Activated naive CD4-positive, alpha-beta T cell treated with anti-CD3 and anti-CD28 coated beads, Interleukin-2, amount 10 ng/mL, durations not matched to agents 7 days and 5 days (primary cell): ENCODE results near the gene KLLN.
"Not testable (repeated sequence)": the region's sequence is repeated elsewhere in the genome, so short reads cannot be mapped to it uniquely, and the experiment has no call there.

Experiments used
- CTCF ChIA-PET: fragments of 350-600 bp; sonication (Branson Sonifier 250); formaldehyde crosslinking; loops from one replicate; lab custom pipeline; 2021; ENCODE audit warnings: antibody characterized with exemption; lab: Charles Lee
- DNase-seq: peaks from one replicate; pipeline ENCODE4 v3.0.0-alpha.2; 2020
- H3K27ac Mint-ChIP-seq: one replicate; pipeline ENCODE4 v1.8.0; 2021; ENCODE audit warnings: mild to moderate bottlenecking, moderate library complexity, mixed read lengths
- H3K27me3 Mint-ChIP-seq: one replicate; pipeline ENCODE4 v1.8.0; 2021; ENCODE audit warnings: mild to moderate bottlenecking, mixed read lengths
- H3K36me3 Mint-ChIP-seq: one replicate; pipeline ENCODE4 v1.8.0; 2021; ENCODE audit warnings: mixed read lengths
- H3K4me1 Mint-ChIP-seq: one replicate; pipeline ENCODE4 v1.8.0; 2021; ENCODE audit warnings: mixed read lengths
- H3K4me3 Mint-ChIP-seq: one replicate; pipeline ENCODE4 v1.8.0; 2021; ENCODE audit warnings: mild to moderate bottlenecking, moderate library complexity, mixed read lengths
- H3K9me3 Mint-ChIP-seq: one replicate; pipeline ENCODE4 v1.8.0; 2021; ENCODE audit warnings: mixed read lengths

Gene KLLN, protein sequence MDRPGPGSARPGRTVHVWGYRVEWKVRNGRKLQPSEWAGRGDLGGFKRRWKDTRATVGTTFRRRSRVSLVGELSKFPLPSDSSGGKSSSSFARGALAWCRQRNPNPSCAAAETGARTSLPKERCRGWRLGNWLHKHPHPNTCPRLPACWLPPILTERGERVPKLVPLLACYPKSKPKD

DNA sequence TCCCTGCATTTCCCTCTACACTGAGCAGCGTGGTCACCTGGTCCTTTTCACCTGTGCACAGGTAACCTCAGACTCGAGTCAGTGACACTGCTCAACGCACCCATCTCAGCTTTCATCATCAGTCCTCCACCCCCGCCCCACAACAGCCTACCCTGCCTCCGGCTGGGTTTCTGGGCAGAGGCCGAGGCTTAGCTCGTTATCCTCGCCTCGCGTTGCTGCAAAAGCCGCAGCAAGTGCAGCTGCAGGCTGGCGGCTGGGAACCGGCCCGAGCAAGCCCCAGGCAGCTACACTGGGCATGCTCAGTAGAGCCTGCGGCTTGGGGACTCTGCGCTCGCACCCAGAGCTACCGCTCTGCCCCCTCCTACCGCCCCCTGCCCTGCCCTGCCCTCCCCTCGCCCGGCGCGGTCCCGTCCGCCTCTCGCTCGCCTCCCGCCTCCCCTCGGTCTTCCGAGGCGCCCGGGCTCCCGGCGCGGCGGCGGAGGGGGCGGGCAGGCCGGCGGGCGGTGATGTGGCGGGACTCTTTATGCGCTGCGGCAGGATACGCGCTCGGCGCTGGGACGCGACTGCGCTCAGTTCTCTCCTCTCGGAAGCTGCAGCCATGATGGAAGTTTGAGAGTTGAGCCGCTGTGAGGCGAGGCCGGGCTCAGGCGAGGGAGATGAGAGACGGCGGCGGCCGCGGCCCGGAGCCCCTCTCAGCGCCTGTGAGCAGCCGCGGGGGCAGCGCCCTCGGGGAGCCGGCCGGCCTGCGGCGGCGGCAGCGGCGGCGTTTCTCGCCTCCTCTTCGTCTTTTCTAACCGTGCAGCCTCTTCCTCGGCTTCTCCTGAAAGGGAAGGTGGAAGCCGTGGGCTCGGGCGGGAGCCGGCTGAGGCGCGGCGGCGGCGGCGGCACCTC, at the start of gene KLLN, which contains the start of gene PTEN:
Gene KLLN, minus strand, starts transcription at position 481 of the 891 bp plus-strand sequence. CDS start 1,046 bp downstream, outside the sequence.
Gene PTEN, plus strand, starts transcription at position 573 of the 891 bp plus-strand sequence. CDS start 845 bp downstream, outside the sequence.
- Mint-ChIP-seq H3K4me3 (peak within 1 kb of the TSS; percentile 93), H3K27me3 (peaks cover 11% of the 10 kb centered on the region), H3K36me3 (peaks cover 24% of the 10 kb centered on the region), H3K27ac (peak within 1 kb of the TSS; percentile 97), H3K9me3 (no peaks in the 10 kb centered on the region), H3K4me1 (peaks cover 34% of the 10 kb centered on the region)
- DNase-seq, result peak; percentile 85
- CTCF ChIA-PET, result interaction anchor here (1.5 to 7.2 kb wide), 4 partner anchors 13 to 690 kb away, joined by 4 to 52 read pairs (median 10); no protein-coding TSS in a partner anchor

DNA sequence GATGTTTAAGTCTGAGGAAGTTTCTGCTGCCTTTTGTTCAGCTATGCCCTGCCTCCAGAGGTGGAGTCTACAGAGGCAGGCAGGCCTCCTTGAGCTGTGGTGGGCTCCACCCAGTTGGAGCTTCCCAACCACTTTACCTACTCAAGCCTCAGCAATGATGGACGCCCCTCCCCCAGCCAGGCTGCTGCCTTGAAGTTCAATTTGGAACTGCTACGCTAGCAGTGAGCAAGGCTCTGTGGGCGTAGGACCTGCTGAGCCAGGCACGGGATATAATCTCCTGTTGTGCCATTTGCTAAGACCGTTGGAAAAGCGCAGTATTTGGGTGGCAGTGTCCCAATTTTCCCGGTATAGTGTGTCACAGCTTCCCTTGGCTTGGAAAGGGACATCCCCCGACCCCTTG, 40.1 kb upstream of the KLLN start:
- H3K27me3 Mint-ChIP-seq, H3K4me3 Mint-ChIP-seq, DNase-seq, CTCF ChIA-PET, H3K27ac Mint-ChIP-seq: not testable (repeated sequence)
- Mint-ChIP-seq H3K36me3 (peaks cover 93% of the 10 kb centered on the region), H3K4me1 (peaks cover 11% of the 10 kb centered on the region), H3K9me3 (peaks cover 38% of the 10 kb centered on the region)

DNA sequence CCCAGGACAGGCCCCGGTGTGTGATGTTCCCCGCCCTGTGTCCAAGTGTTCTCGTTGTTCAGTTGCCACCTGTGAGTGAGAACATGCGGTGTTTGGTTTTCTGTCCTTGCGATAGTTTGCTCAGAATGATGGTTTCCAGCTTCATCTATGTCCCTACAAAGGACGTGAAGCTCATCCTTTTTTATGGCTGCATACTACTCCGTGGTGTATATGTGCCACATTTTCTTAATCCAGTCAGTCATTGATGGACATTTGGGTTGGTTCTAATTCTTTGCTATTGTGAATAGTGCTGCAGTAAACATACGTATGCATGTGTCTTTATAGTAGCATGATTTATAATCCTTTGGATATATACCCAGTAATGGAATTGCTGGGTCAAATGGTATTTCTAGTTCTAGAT, 34.6 kb upstream of the KLLN start:
- H3K27me3 Mint-ChIP-seq, DNase-seq, CTCF ChIA-PET, H3K4me3 Mint-ChIP-seq, H3K4me1 Mint-ChIP-seq, H3K27ac Mint-ChIP-seq: not testable (repeated sequence)
- Mint-ChIP-seq H3K36me3 (peaks cover 82% of the 10 kb centered on the region), H3K9me3 (peaks cover 32% of the 10 kb centered on the region)

DNA sequence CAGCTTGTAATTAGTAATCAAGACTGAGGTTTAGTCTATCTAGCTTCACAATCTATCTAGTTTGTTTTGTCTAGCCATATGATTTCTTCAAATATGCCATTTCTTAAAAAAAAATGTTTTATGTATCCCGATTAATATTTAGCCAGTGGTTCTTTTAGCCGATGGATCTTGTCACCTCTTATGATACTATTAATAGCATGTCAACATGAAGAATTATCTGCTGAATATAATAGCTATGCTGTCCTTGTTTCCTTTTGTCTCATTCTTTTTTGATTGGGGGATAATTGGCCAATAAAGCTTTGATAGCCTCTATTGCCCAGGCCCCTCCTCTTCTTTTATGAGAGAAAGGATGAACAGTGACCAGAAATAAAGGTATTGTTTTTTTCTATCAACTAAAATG, 32.9 kb upstream of the KLLN start:
- Mint-ChIP-seq H3K9me3 (peaks cover 21% of the 10 kb centered on the region), H3K36me3 (peaks cover 68% of the 10 kb centered on the region), H3K4me1 (peaks cover 9% of the 10 kb centered on the region), H3K27ac (no peak overlapping the region), H3K27me3 (no peaks in the 10 kb centered on the region), H3K4me3 (no peak overlapping the region)
- no peak for DNase-seq
- CTCF ChIA-PET, result no interaction called here

DNA sequence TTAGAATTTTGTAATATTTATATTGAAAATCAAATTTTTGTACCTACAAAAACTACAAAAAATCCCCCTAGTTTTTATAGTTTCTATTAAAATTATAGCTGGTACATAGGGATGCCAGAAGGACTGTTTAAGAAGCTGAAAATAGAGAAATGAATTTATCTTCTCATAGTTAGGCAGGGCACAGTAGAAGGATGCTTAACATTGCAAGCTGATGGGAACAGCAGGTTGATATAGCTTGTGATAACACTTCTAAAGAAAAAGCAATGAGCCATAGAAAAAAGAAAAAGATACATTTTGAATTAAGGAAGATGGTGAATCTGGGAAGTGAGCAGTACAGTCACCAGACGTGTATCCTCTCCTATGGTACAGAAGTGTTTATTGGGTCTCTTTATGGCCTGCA, 32.1 kb upstream of the KLLN start:
- Mint-ChIP-seq H3K27me3 (no peaks in the 10 kb centered on the region), H3K9me3 (peaks cover 15% of the 10 kb centered on the region), H3K27ac (no peak overlapping the region), H3K4me3 (no peak overlapping the region), H3K36me3 (peaks cover 64% of the 10 kb centered on the region), H3K4me1 (peaks cover 4% of the 10 kb centered on the region)
- no peak for DNase-seq
- CTCF ChIA-PET, result no interaction called here

DNA sequence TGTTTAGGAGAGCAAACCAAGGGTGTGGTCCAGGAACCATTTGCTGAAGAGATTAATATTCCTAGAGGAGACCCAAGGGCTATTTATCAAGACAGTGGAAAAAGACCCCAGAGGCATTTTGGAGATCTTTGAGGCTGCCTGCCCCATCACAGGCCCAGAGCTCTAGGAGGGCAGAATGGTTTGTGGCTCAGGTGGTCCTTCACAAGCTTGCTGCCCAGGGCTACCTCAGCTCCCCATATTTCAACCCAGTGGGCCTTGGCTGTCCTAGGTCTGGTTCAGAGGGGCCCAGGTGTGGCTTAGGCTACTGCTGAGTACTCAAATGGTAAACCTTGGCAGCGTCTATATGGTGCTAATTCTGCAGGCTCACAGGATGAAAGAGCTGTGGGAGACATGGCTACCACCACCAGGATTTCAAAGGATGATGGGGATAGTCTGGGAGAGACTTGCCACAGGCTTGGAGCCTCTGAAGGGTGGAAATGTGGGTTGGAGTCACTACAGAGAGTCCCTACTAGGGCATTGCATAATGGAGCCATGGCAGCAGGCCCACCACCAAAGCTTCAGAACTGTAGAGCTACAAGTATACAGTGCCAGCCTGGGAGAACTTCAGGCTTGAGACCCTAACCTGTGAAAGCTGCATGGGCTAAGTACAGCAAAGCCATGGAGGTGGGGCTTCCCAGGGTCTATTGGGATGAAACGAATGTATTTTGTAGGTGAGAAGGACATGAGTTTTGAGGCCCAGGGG, 24.4 kb upstream of the KLLN start:
- no peak for DNase-seq
- no peaks in the 10 kb centered on the region for H3K27me3 Mint-ChIP-seq
- H3K4me1 Mint-ChIP-seq, result no peaks in the 10 kb centered on the region
- no peak overlapping the region for H3K4me3 Mint-ChIP-seq
- peaks cover 46% of the 10 kb centered on the region for H3K36me3 Mint-ChIP-seq
- H3K9me3 Mint-ChIP-seq, result peaks cover 14% of the 10 kb centered on the region
- CTCF ChIA-PET, result no interaction called here
- no peak overlapping the region for H3K27ac Mint-ChIP-seq

DNA sequence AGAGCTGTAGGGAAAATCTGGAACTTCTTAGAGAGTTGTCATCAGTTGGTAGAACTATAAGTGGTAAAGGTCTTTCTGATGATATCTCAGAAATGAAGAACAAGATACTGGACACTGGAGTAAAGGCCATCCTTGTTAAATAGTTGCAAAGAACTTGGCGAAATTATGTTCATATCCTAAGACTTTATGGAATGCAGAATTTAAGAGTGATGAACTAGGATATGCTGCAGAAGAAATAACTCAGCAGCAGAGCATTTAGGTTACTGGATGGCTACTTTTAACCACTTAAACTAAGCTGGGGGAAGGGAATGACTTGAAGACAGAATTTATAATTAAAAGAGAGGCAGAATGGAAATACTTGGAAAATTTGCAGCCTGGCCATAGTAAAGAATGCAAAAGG, 23.8 kb upstream of the KLLN start:
- CTCF ChIA-PET, result no interaction called here
- Mint-ChIP-seq H3K27ac (no peak overlapping the region), H3K4me3 (no peak overlapping the region), H3K36me3 (peaks cover 44% of the 10 kb centered on the region), H3K9me3 (peaks cover 14% of the 10 kb centered on the region), H3K4me1 (peaks cover 2% of the 10 kb centered on the region), H3K27me3 (no peaks in the 10 kb centered on the region)
- DNase-seq, result no peak

DNA sequence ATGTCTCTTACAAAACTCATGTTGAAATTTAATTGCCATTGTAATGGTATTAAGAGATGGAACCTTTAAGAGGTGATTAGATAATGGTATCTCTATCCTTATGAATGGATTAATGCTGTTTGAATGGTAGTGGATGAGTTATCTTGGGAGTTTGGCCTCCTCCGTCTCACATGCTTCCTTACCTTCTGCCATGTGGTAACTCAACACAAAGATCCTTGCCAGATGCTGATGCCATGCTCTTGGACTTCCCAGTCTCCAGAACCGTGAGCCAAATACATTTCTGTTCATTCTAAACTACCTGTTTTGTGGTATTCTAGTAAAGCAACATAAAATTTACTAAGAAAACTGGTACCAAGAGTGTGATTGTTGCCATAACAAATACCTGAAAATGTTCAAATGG, 23.3 kb upstream of the KLLN start:
- no peak for DNase-seq
- Mint-ChIP-seq H3K9me3 (peaks cover 18% of the 10 kb centered on the region), H3K36me3 (peaks cover 49% of the 10 kb centered on the region), H3K27ac (no peak overlapping the region), H3K4me1 (peaks cover 6% of the 10 kb centered on the region), H3K27me3 (no peaks in the 10 kb centered on the region), H3K4me3 (no peak overlapping the region)
- CTCF ChIA-PET, result no interaction called here

DNA sequence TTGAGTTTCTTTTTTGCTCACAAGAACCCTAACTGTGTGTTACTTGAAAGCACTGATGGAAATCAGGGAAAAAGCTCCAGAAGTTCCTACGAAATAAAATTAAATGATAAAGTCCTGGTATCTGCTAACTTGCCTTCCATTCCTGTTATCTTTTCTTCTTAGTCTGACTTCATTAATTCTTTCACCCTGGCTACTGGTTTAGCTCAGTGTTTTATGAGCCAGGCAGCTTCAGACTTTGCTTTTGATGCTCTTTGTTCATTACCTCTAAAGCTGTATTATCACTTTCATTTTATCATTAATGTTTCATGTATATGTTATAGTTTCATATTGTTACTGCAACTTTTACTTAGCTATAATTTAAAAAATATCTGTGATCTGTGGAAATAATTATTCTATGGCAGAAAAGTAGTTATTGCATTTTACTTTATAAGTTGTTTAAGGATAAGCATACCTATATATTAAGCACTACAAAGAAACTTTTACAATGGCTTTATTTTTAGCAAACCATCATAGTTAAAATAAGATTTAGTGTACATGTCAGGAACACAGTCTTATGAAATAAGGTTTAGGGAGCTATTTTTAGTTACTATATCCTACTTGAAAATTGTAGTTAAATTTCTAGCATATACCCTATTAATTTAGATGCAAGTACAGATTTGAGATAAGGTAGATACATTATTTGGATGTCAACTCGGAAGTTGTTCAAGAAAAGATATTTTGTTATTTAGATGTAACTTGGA, 19.4 kb upstream of the KLLN start:
- Mint-ChIP-seq H3K4me3 (no peak overlapping the region), H3K27ac (no peak overlapping the region), H3K4me1 (peaks cover 14% of the 10 kb centered on the region), H3K36me3 (peaks cover 66% of the 10 kb centered on the region), H3K27me3 (no peaks in the 10 kb centered on the region), H3K9me3 (peaks cover 25% of the 10 kb centered on the region)
- DNase-seq, result no peak
- CTCF ChIA-PET, result interaction anchor here (1.2 kb wide), 1 partner anchor 12 kb away, joined by 4 read pairs; no protein-coding TSS in a partner anchor

DNA sequence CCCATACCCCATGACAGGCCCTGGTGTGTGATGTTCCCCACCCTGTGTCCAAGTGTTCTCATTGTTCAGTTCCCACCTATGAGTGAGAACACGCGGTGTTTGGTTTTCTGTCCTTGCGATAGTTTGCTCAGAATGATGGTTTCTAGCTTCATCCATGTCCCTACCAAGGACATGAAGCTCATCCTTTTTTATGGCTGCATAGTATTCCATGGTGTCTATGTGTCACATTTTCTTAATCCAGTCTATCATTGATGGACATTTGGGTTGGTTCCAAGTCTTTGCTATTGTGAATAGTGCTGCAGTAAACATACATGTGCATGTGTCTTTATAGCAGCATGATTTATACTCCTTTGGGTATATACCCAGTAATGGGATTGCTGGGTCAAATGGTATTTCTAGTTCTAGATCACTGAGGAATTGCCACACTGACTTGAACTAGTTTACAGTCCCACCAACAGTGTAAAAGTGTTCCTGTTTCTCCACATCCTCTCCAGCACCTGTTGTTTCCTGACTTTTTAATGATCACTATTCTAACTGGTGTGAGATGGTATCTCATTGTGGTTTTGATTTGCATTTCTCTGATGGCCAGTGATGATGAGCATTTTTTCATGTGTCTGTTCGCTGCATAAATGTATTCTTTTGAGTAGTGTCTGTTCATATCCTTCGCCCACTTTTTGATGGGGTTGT, 18.2 kb upstream of the KLLN start:
- H3K4me3 Mint-ChIP-seq, H3K27ac Mint-ChIP-seq, DNase-seq, H3K27me3 Mint-ChIP-seq: not testable (repeated sequence)
- CTCF ChIA-PET, result interaction anchor here (1.2 kb wide), 1 partner anchor 11 kb away, joined by 4 read pairs; no protein-coding TSS in a partner anchor
- H3K36me3 Mint-ChIP-seq, result peaks cover 54% of the 10 kb centered on the region
- H3K9me3 Mint-ChIP-seq, result peaks cover 20% of the 10 kb centered on the region
- H3K4me1 Mint-ChIP-seq, result peaks cover 14% of the 10 kb centered on the region

DNA sequence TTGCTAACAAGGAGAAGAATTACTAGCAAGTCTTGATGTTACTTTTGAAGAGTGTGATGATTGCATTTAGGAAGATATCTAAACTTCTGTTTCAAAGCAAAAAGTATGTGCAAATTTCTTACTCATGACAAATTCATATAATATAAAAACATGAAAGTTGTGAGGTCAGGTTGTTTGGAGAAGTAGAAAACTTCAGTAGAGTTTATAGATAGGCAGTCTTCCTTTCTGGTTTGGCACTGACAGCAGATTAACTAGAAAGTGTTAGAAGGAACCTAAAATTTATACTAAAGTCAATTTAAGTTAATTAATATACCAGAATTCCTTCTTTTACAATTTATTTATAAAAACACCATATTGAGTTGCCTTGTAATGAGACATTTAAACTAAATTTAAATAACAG, 17.0 kb upstream of the KLLN start:
- Mint-ChIP-seq H3K4me1 (peaks cover 16% of the 10 kb centered on the region), H3K36me3 (peaks cover 44% of the 10 kb centered on the region), H3K27ac (no peak overlapping the region), H3K4me3 (no peak overlapping the region), H3K9me3 (peaks cover 11% of the 10 kb centered on the region), H3K27me3 (no peaks in the 10 kb centered on the region)
- CTCF ChIA-PET, result no interaction called here
- DNase-seq, result no peak

DNA sequence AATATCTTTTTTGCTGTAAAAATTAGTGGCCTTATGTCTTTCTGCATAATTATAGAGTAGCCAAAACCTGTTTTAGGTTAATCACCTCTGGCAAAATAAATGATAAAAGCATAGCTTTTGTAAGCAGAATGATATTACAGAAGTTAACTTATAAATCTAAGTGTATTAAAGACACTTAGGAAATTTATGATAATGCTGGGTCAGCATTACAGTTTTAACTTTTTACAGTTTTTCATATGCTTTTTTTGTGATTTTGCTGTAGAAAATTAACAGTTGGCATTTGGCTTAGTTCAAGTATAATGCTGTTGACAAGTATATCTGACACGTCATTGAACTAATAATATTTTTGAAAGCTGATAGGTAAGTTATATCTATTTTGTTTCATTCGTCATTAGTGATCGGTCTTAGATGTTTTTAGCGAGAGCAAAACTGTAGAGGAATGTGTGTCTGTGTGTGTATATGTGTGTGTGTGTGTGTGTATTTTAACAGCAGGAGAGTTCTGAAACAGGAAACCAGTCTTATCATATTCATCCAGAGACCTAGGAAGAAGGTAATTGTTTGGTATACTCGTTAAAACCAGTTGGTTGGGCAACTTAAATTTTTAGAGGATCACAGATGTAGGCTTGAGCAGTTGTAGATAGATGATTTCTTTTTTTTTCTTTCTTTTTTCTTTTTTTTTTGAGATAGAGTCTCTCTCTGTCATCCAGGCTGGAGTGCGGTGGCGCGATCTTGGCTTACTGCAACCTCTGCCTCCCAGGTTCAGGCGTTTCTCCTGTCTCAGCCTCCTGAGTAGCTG, 15.5 kb upstream of the KLLN start:
- Mint-ChIP-seq H3K27ac (no peak overlapping the region), H3K36me3 (peaks cover 45% of the 10 kb centered on the region), H3K27me3 (no peaks in the 10 kb centered on the region), H3K4me1 (peaks cover 19% of the 10 kb centered on the region), H3K9me3 (peaks cover 11% of the 10 kb centered on the region), H3K4me3 (no peak overlapping the region)
- CTCF ChIA-PET, result interaction anchor here (0.6 kb wide), 1 partner anchor 10 kb away, joined by 3 read pairs; no protein-coding TSS in a partner anchor
- no peak for DNase-seq
